LNCAP (cell line): ENCODE data around the gene MMP10.

Experiments used
- TF ChIP-seq, protein P1 (sequence below): fragments of 450-650 bp; IDR thresholded peaks from 2 replicates; pipeline ENCODE4 v1.5.1; 2017; ENCODE audit warnings: mild to moderate bottlenecking

Gene MMP10

DNA sequence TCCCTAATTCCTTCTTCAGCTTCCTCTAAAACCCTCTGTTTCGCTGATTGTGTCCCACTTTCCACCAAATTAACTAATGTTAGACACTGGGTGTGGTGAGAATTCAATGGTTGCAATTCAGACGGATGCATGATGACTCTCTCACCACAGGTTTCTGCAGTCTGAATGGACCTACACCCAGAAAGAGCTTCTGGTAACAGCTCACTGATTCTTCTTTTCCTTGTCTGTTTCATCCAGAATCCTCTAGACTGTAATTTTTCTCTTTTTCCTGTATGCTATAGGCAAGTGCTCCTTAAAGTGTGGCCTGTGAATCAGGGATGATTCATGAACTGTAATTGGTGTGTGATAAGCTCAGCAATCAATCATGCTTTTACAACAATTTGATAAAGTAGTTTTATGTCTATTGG, 18.1 kb downstream of the MMP10 start:
- TF ChIP-seq, protein P1, sequence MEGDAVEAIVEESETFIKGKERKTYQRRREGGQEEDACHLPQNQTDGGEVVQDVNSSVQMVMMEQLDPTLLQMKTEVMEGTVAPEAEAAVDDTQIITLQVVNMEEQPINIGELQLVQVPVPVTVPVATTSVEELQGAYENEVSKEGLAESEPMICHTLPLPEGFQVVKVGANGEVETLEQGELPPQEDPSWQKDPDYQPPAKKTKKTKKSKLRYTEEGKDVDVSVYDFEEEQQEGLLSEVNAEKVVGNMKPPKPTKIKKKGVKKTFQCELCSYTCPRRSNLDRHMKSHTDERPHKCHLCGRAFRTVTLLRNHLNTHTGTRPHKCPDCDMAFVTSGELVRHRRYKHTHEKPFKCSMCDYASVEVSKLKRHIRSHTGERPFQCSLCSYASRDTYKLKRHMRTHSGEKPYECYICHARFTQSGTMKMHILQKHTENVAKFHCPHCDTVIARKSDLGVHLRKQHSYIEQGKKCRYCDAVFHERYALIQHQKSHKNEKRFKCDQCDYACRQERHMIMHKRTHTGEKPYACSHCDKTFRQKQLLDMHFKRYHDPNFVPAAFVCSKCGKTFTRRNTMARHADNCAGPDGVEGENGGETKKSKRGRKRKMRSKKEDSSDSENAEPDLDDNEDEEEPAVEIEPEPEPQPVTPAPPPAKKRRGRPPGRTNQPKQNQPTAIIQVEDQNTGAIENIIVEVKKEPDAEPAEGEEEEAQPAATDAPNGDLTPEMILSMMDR, result no peak

DNA sequence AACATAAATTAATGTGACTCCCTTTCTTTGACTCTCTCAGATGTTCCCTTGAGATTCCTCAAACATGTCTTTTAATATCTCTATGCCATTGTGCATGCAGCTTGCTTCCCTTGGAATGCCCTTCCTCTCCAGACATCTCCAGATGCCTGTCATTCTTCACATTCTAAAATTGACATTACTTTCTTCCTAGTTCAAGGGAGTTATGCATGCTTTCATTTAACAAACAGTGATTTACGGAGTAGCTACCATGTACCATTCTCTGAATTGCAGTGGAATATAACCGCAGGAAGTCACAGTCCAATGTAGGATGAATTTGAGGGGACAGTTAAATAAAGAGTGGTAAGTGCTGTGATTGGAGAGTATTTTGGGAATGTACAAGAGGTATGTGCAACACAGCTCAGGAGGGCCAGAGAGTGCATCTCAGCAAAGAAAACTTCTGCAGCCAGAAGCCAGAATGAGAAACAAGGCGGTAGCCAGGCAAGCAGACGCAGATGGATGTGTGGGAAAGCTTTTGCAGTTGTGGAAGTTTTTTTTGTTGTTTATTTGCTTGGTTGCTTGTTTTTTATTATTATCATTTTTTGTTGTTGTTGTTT, 18.7 kb downstream of the MMP10 start:
- TF ChIP-seq, protein P1, result no peak

DNA sequence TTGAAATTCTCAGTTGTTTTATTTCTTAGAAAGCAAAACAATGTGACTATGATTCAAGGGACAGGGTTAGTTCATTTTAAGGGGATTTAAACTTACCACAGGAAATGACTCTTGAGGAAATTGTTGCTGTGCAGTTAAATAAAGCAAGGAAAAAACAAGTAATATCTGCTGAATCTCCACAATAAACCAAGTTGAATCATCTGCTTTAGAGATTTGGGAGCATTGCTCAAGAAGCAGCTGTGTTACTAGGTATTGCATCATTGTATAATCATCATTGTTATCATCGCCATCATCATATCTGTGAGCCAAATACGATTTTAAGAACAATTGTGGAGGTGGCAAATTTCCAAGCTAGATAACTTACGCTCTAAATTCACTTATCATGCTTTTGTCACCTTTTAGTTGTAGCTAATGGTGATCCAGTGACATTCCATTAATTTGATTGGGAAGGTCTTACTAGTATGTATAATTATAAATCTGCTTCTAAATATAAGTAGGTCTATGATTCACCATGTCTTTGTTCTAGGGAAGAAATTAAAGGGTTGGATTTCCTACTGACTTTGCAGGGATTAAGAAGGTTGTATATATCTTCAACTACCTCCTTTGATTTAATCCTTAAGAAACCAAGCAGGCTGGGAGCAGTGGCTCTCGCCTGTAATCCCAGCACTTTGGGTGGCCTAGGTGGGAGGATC, 19.9 kb downstream of the MMP10 start:
- TF ChIP-seq, protein P1, result no peak

DNA sequence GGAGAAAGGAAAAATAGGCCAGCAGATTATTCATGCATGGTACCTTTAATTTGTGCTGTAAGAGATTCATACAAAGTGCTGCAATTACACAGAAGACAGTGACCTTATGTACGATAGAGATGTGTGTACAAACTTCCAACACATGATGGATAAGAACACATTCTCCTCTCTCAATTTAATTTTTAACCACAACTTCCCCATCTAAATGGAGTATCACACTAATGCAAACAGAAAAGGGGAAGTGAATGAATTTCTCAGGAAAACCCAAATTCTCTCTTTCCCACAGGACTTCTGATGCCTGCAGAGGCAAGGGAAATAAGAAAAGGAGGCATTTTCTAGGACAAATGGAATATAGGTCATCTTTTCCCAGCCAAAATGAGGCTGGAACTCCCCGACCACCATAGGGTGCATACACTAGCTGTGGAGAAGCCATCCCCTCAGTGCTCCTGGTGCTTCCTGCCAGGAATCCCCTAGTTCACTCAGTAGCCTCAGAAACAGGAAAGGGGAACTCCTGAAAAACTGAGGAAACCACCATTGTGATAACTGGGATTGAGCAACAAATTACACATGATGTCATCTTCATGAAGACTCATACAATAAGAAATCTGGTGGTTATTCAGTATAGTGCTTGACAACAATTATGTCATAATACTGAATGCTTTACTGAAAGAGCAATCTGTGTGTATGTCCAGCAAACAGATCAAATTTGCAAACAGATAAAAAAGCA, 22.4 kb downstream of the MMP10 start:
- TF ChIP-seq, protein P1, result no peak

DNA sequence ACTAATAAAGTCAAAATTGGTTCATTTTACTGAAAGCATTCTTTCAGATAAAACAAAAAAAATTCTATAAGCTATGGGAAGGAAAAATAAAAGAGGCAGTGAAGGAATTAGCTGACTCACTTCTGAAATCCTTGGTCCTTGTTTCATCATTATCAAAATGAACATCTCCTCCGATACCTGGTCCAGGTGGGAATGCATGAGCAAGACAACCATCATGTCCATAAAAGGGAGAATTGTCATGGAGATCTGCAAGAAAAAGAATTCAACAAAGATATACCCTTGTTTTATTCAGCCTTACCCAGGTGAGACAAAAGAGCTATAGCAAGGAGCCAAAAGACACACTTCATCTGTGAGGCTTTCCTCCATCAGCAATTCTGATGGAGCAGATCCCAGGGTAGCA, 27.2 kb downstream of the MMP10 start:
- TF ChIP-seq, protein P1, result no peak

DNA sequence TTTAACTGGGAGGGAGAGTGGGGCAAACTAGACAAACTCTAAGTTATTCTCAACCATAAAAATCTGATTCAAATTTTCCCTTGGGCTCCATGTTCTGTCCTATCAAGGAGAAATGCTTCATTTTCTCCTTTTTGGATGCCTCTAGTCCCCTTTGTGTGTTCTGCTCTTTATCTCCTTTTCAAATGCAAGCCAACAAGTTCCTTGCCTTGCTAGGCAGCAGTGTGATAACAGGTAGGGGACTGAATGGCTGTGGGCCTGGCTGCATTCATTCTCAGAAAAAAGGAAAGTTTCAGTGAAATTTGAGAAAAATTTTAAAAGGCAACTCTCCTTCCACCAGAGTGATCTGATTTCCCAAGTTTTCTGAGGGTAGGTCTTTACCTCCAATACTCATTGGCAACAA, 28.8 kb downstream of the MMP10 start:
- TF ChIP-seq, protein P1, result no peak

DNA sequence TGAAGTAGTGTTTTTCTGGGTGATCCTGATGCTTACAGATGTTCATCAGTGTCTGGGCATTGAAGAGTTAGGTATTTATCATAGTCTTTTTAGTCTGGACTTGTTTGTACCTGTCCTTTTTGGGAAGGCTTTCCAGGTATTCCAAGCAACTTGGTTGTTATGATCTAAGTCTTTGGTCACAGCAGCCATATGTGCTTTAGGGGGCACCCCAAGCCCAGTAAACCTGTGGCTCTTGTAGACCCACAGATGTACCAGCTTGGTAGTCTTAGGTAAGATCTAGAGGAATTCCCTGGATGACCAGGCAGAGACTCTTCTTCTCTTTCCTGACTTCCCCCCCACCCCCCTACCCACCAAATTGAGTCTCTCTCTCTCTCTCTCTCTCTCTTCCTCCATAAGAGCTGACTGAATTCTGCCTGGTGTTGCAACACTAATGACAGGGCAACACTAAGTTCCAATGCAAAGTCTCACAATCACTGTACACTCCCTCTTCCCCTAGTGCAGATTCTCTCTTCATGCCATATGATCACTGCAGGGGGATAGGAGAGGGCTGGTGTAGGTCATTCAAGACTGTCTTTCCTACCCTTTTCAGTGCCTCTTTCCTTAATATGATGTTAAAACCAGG, 31.2 kb downstream of the MMP10 start:
- TF ChIP-seq, protein P1, result no peak
